ENCODE measurements around the gene RGS6. TPM values are rescaled to one million over a fixed set of nuclear protein-coding genes. Genes with fewer than 3 reads are reported as not detected.
"Not testable (repeated sequence)": the region's sequence is repeated elsewhere in the genome, so short reads cannot be mapped to it uniquely, and the experiment has no call there.

Gene RGS6
- not detected in 2 replicates for total RNA-seq

- DNase-seq (ENCODE audit: low read depth, low spot score) = no peak
Measured at GRCh38 chr14:71932229-71932981, at the start of gene RGS6. Gene RGS6, plus strand, starts transcription at chr14:71932429.

GRCh38 chr14:71883094-71883493 lies 49.1 kb upstream of the RGS6 start:
- DNase-seq (ENCODE audit: low read depth, low spot score) = no peak

- no peak for DNase-seq (ENCODE audit: low read depth, low spot score)
Measured at GRCh38 chr14:71885301-71885700, 46.9 kb upstream of the RGS6 start.

GRCh38 chr14:71887802-71888201 lies 44.4 kb upstream of the RGS6 start:
- not testable (repeated sequence) for DNase-seq (ENCODE audit: low read depth, low spot score)

- DNase-seq (ENCODE audit: low read depth, low spot score) = no peak
Measured at GRCh38 chr14:71890541-71890940, 41.7 kb upstream of the RGS6 start.

GRCh38 chr14:71891185-71891584 lies 41.0 kb upstream of the RGS6 start:
- no peak for DNase-seq (ENCODE audit: low read depth, low spot score)

- no peak for DNase-seq (ENCODE audit: low read depth, low spot score)
Measured at GRCh38 chr14:71891970-71892369, 40.3 kb upstream of the RGS6 start.

GRCh38 chr14:71905031-71905430 lies 27.2 kb upstream of the RGS6 start:
- no peak for DNase-seq (ENCODE audit: low read depth, low spot score)

- no peak for DNase-seq (ENCODE audit: low read depth, low spot score)
Measured at GRCh38 chr14:71905860-71906259, 26.4 kb upstream of the RGS6 start.

- no peak for DNase-seq (ENCODE audit: low read depth, low spot score)
Measured at GRCh38 chr14:71907793-71908515, 24.3 kb upstream of the RGS6 start.

- DNase-seq (ENCODE audit: low read depth, low spot score) = no peak
Measured at GRCh38 chr14:71911669-71912068, 20.6 kb upstream of the RGS6 start.

GRCh38 chr14:71913342-71913741 lies 18.9 kb upstream of the RGS6 start:
- no peak for DNase-seq (ENCODE audit: low read depth, low spot score)

GRCh38 chr14:71918955-71919354 lies 13.3 kb upstream of the RGS6 start:
- DNase-seq (ENCODE audit: low read depth, low spot score) = no peak

GRCh38 chr14:71923513-71923912 lies 8.7 kb upstream of the RGS6 start:
- no peak for DNase-seq (ENCODE audit: low read depth, low spot score)

- no peak for DNase-seq (ENCODE audit: low read depth, low spot score)
Measured at GRCh38 chr14:71931492-71932228, 569 bp upstream of the RGS6 start.

GRCh38 chr14:71933001-71933587 lies 865 bp downstream of the RGS6 start:
- DNase-seq (ENCODE audit: low read depth, low spot score) = no peak

GRCh38 chr14:71938273-71938672 lies 6.0 kb downstream of the RGS6 start:
- not testable (repeated sequence) for DNase-seq (ENCODE audit: low read depth, low spot score)

GRCh38 chr14:71939344-71939743 lies 7.1 kb downstream of the RGS6 start:
- not testable (repeated sequence) for DNase-seq (ENCODE audit: low read depth, low spot score)

- DNase-seq (ENCODE audit: low read depth, low spot score) = not testable (repeated sequence)
Measured at GRCh38 chr14:71940500-71940899, 8.3 kb downstream of the RGS6 start.

GRCh38 chr14:71941616-71942015 lies 9.4 kb downstream of the RGS6 start:
- DNase-seq (ENCODE audit: low read depth, low spot score) = not testable (repeated sequence)

GRCh38 chr14:71942904-71943694 lies 10.9 kb downstream of the RGS6 start:
- DNase-seq (ENCODE audit: low read depth, low spot score) = no peak
